H9 (cell line): ENCODE data around the gene UBXN7. TPM values are rescaled to one million over a fixed set of nuclear protein-coding genes. Genes with fewer than 3 reads are reported as not detected.
A peak's percentile ranks its signal among the peaks of the same experiment; 100 is the strongest.

Experiments
- DNase-seq: peaks from one replicate; pipeline ENCODE4 v3.0.0-alpha.2; 2017
- H2AFZ ChIP-seq: one replicate; pipeline ENCODE4 v1.6.1; 2013; ENCODE audit warnings: mild to moderate bottlenecking, low read length, control low read depth, moderate library complexity
- H2AK5ac ChIP-seq: 2 replicates; pipeline ENCODE4 v1.6.1; 2013; ENCODE audit warnings: low read length, control low read depth, mixed read lengths; ENCODE audit not compliant: insufficient read length
- H2BK120ac ChIP-seq: one replicate; pipeline ENCODE4 v1.6.1; 2013; ENCODE audit warnings: low read depth, mild to moderate bottlenecking, low read length, control low read depth, inconsistent platforms; ENCODE audit not compliant: poor library complexity, severe bottlenecking
- H2BK12ac ChIP-seq: 2 replicates; pipeline ENCODE4 v1.6.1; 2013; ENCODE audit warnings: low read length, control low read depth, mixed read lengths, low read depth; ENCODE audit not compliant: insufficient read length
- H2BK15ac ChIP-seq: 2 replicates; pipeline ENCODE4 v1.6.1; 2013; ENCODE audit warnings: low read depth, low read length, control low read depth
- H2BK20ac ChIP-seq: one replicate; pipeline ENCODE4 v1.6.1; 2013; ENCODE audit warnings: low read depth, mild to moderate bottlenecking, low read length, control low read depth, inconsistent platforms; ENCODE audit not compliant: poor library complexity, severe bottlenecking
- H2BK5ac ChIP-seq: 2 replicates; pipeline ENCODE4 v1.6.1; 2013; ENCODE audit warnings: low read length, control low read depth, mixed read lengths; ENCODE audit not compliant: insufficient read length
- H3K14ac ChIP-seq: 2 replicates; pipeline ENCODE4 v1.6.1; 2013; ENCODE audit warnings: low read length, control low read depth; ENCODE audit not compliant: insufficient read depth
- H3K18ac ChIP-seq: 2 replicates; pipeline ENCODE4 v1.6.1; 2013; ENCODE audit warnings: low read depth, mild to moderate bottlenecking, mixed read lengths, low read length, control low read depth; ENCODE audit not compliant: insufficient read length
- H3K23ac ChIP-seq: 2 replicates; pipeline ENCODE4 v1.6.1; 2013; ENCODE audit warnings: low read length, control low read depth, mixed read lengths, low read depth; ENCODE audit not compliant: insufficient read length
- H3K23me2 ChIP-seq: 2 replicates; pipeline ENCODE4 v1.6.1; 2013; ENCODE audit warnings: low read depth, mild to moderate bottlenecking, mixed read lengths, low read length, control low read depth; ENCODE audit not compliant: insufficient read length, poor library complexity, severe bottlenecking
- H3K27ac ChIP-seq: 2 replicates; pipeline ENCODE4 v1.5.1; 2013; ENCODE audit warnings: low read length, control low read depth, mixed read lengths, low read depth; ENCODE audit not compliant: insufficient read length
- H3K27me3 ChIP-seq: 2 replicates; pipeline ENCODE4 v1.6.1; 2013; ENCODE audit warnings: low read length, control low read depth, inconsistent platforms; ENCODE audit not compliant: insufficient read depth
- H3K4ac ChIP-seq: 2 replicates; pipeline ENCODE4 v1.6.1; 2013; ENCODE audit warnings: low read depth, mild to moderate bottlenecking, control low read depth, inconsistent platforms, low read length, moderate library complexity
- H3K4me1 ChIP-seq: 2 replicates; pipeline ENCODE4 v1.6.1; 2013; ENCODE audit warnings: low read length, control low read depth, inconsistent platforms; ENCODE audit not compliant: insufficient read depth
- H3K4me2 ChIP-seq: 2 replicates; pipeline ENCODE4 v1.6.1; 2013; ENCODE audit warnings: low read length, control low read depth, mixed read lengths; ENCODE audit not compliant: insufficient read length, insufficient read depth
- H3K56ac ChIP-seq: 2 replicates; pipeline ENCODE4 v1.6.1; 2013; ENCODE audit warnings: low read depth, mild to moderate bottlenecking, mixed read lengths, low read length, control low read depth; ENCODE audit not compliant: insufficient read length
- H3K79me1 ChIP-seq: 2 replicates; pipeline ENCODE4 v1.6.1; 2013; ENCODE audit warnings: low read depth, mild to moderate bottlenecking, moderate library complexity, low read length, control low read depth, inconsistent platforms; ENCODE audit not compliant: insufficient read depth, poor library complexity, severe bottlenecking
- H3K79me2 ChIP-seq: 2 replicates; pipeline ENCODE4 v1.6.1; 2013; ENCODE audit warnings: low read length, control low read depth, inconsistent platforms; ENCODE audit not compliant: insufficient read depth
- H3K9ac ChIP-seq: 2 replicates; pipeline ENCODE4 v1.6.1; 2013; ENCODE audit warnings: low read length, control low read depth, mixed read lengths; ENCODE audit not compliant: insufficient read length; ENCODE audit errors: extremely low read depth
- H3K9me3 ChIP-seq: one replicate; pipeline ENCODE4 v1.6.1; 2013; ENCODE audit warnings: low read depth, low read length, inconsistent platforms; ENCODE audit not compliant: control insufficient read depth
- H3T11ph ChIP-seq: one replicate; pipeline ENCODE4 v1.6.1; 2013; ENCODE audit warnings: mild to moderate bottlenecking, low read length, control low read depth, inconsistent platforms
- H4K20me1 ChIP-seq: one replicate; pipeline ENCODE4 v1.6.1; 2013; ENCODE audit not compliant: control insufficient read depth, insufficient read length, insufficient read depth
- H4K5ac ChIP-seq: 2 replicates; pipeline ENCODE4 v1.6.1; 2013; ENCODE audit warnings: low read depth, mild to moderate bottlenecking, mixed read lengths, low read length, control low read depth; ENCODE audit not compliant: insufficient read length
- H4K8ac ChIP-seq: replicated peaks from 2 replicates; pipeline ENCODE4 v1.6.1; 2013; ENCODE audit warnings: low read length, control low read depth, mixed read lengths, low read depth; ENCODE audit not compliant: insufficient read length
- H4K91ac ChIP-seq: 2 replicates; pipeline ENCODE4 v1.6.1; 2013; ENCODE audit warnings: low read depth, mild to moderate bottlenecking, moderate library complexity, mixed read lengths, low read length, control low read depth; ENCODE audit not compliant: insufficient read length
- H3K27ac Mint-ChIP-seq, 3 experiments: 2 replicates in 2 of 3; 3 replicates in 1 of 3; pipeline ENCODE4 v1.8.0; 2020 to 2021; ENCODE audit warnings: mixed read lengths in 3 of 3, mild to moderate bottlenecking in 1 of 3, moderate library complexity in 1 of 3
- H3K27me3 Mint-ChIP-seq: 2 replicates; pipeline ENCODE4 v1.8.0; 2021; ENCODE audit warnings: low read depth, mild to moderate bottlenecking, moderate library complexity, mixed read lengths
- H3K36me3 Mint-ChIP-seq, 3 experiments: 2 replicates in 2 of 3; 3 replicates in 1 of 3; pipeline ENCODE4 v1.8.0; 2020 to 2021; ENCODE audit warnings: low read depth in 3 of 3, mixed read lengths in 3 of 3; ENCODE audit not compliant: insufficient read depth in 1 of 3
- H3K4me1 Mint-ChIP-seq, 2 experiments: 2 replicates each; pipeline ENCODE4 v1.8.0; 2020; ENCODE audit warnings: mixed read lengths in 2 of 2
- H3K4me3 Mint-ChIP-seq, 2 experiments: 2 replicates in 1 of 2; 3 replicates in 1 of 2; pipeline ENCODE4 v1.8.0; 2020 to 2021; ENCODE audit warnings: mild to moderate bottlenecking in 2 of 2, mixed read lengths in 2 of 2, moderate library complexity in 1 of 2
- H3K9me3 Mint-ChIP-seq, 2 experiments: 2 replicates in 1 of 2; 3 replicates in 1 of 2; pipeline ENCODE4 v1.8.0; 2020; ENCODE audit warnings: mild to moderate bottlenecking in 2 of 2, mixed read lengths in 2 of 2, moderate library complexity in 1 of 2
- CTCF ChIP-seq: fragments of 200-600 bp; sonication (generic); conservative IDR thresholded peaks from 3 replicates; pipeline ENCODE4 v1.8.0; 2021; ENCODE audit warnings: antibody characterized with exemption, mild to moderate bottlenecking
- WGBS: extraction: QIAGEN DNeasy Blood & Tissue Kit; methylation state at CpG from one replicate; pipeline ENCODE4 v1.1.7; 2013; ENCODE audit warnings: missing lambda C conversion rate, low lambda C conversion rate, mixed read lengths; ENCODE audit not compliant: insufficient read length; ENCODE audit errors: extremely low coverage; 5-methylcytosine and 5-hydroxymethylcytosine counted together
- total RNA-seq: library from RNA; stranded (reverse); gene quantifications from 2 replicates; pipeline ENCODE4 v1.2.1, GENCODE V29; 2021

The UBXN7 gene
- total RNA-seq, 1 experiment from 2014 or later: 110 TPM

- Histone ChIP-seq H2AFZ (no peak overlapping the region), H3K79me1 (no peaks in the 10 kb centered on the region), H3K9ac (no peak overlapping the region), H2BK20ac (no peak overlapping the region), H3K9me3 (no peaks in the 10 kb centered on the region), H2BK120ac (no peak overlapping the region), H3K79me2 (no peaks in the 10 kb centered on the region), H3K27me3 (no peaks in the 10 kb centered on the region), H3K4me2 (no peak overlapping the region), H4K20me1 (no peaks in the 10 kb centered on the region), H3K14ac (no peak overlapping the region), H3K27ac (no peak overlapping the region), H3K23me2 (no peaks in the 10 kb centered on the region), H4K91ac (no peak overlapping the region), H3K56ac (no peak overlapping the region), H2AK5ac (no peak overlapping the region), H3T11ph (no peak overlapping the region), H3K4ac (no peak overlapping the region), H4K8ac (no peak overlapping the region), H2BK12ac (no peak overlapping the region), H3K4me1 (no peaks in the 10 kb centered on the region), H3K23ac (no peak overlapping the region), H2BK15ac (no peak overlapping the region), H2BK5ac (no peak overlapping the region), H4K5ac (no peak overlapping the region), H3K18ac (no peak overlapping the region)
- WGBS: no CpG with 5 or more reads among the region's 21 CpGs
- Mint-ChIP-seq H3K36me3 (no peaks in the 10 kb centered on the region), H3K9me3 (no peaks in the 10 kb centered on the region), H3K27ac (0 out of 7 replicates have a peak overlapping the region, but pooled peaks of 1 of the 3 experiments have one; percentile 53), H3K4me1 (peaks cover 3 to 7% of the 10 kb centered on the region in 2 experiments), H3K27me3 (no peaks in the 10 kb centered on the region; the same call in 1 of the 2 replicates), H3K4me3 (no peak overlapping the region)
- no peak for DNase-seq
- TF ChIP-seq CTCF: no peak
These were observed 92.6 kb downstream of the UBXN7 start for GRCh38 chr3:196339493-196340254.
